Esophagus squamous epithelium (tissue), 5 donors: ENCODE measurements around the gene BACE2. TPM values are rescaled to one million over a fixed set of nuclear protein-coding genes. Genes with fewer than 3 reads are reported as not detected.

Experiments
- DNase-seq: peaks from one replicate; lab custom pipeline; 2025; lab: John Stamatoyannopoulos, UW
- H3K27ac ChIP-seq, 4 donors: fragments of 200-600 bp; sonication (generic); one replicate each; pipeline ENCODE4 v1.5.1; 2016 to 2019; ENCODE audit warnings: mild to moderate bottlenecking in 1 of 4
- H3K27me3 ChIP-seq, 4 donors: fragments of 200-600 bp; sonication (generic); 1 replicate in 3 of 4; 2 replicates in 1 of 4; pipeline versions ENCODE4 v1.5.1 to v1.6.0; 2017 to 2021; ENCODE audit warnings: antibody characterized with exemption in 1 of 4
- H3K36me3 ChIP-seq, 3 donors: fragments of 200-600 bp; sonication (generic); one replicate each; pipeline ENCODE4 v1.5.1; 2016 to 2019
- H3K4me1 ChIP-seq, 3 donors: fragments of 200-600 bp; sonication (generic); one replicate each; pipeline ENCODE4 v1.5.1; 2017 to 2019
- H3K4me3 ChIP-seq, 4 donors: fragments of 200-600 bp; sonication (generic); 1 replicate in 3 of 4; 2 replicates in 1 of 4; pipeline ENCODE4 v1.5.1; 2016 to 2019; ENCODE audit warnings: mild to moderate bottlenecking in 2 of 4, moderate library complexity in 1 of 4
- H3K9me3 ChIP-seq, 3 donors: fragments of 200-600 bp; sonication (generic); one replicate each; pipeline ENCODE4 v1.5.1; 2016 to 2019
- CTCF ChIP-seq, 6 experiments: fragments of 450-650 bp in 4 of 6; fragments of 200-600 bp in 2 of 6; sonication (generic) in 2 of 6; IDR thresholded peaks; one replicate each; pipeline ENCODE4 v1.5.1; 2016 to 2019; ENCODE audit warnings: antibody characterized with exemption in 6 of 6, mild to moderate bottlenecking in 4 of 6, moderate library complexity in 4 of 6
- POLR2A ChIP-seq, 4 donors: fragments of 450-650 bp; IDR thresholded peaks; one replicate each; pipeline ENCODE4 v1.6.1; 2017; ENCODE audit warnings: antibody characterized with exemption in 4 of 4, mild to moderate bottlenecking in 4 of 4, moderate library complexity in 3 of 4
- WGBS, 2 donors: methylation state at CpG; one replicate each; pipeline ENCODE4 v1.1.5; 2018; 5-methylcytosine and 5-hydroxymethylcytosine counted together
- intact Hi-C: fragments of 100-400 bp; cut with DNase I; formaldehyde crosslinking; loops from one replicate; pipeline ENCODE4 v1.15.0; 2022
- total RNA-seq, 4 donors: library from RNA; depleted of rRNA; stranded (reverse); fragments of >200 nt; gene quantifications; one replicate each; pipeline ENCODE4 v1.1.0, GENCODE V29; 2016
- donor health status: DM: yes; HTN: yes; CAD: no.

Gene BACE2
- total RNA-seq, 4 donors from 2014 or later, result 32.8 to 51.5 (median 47.1) TPM

DNA sequence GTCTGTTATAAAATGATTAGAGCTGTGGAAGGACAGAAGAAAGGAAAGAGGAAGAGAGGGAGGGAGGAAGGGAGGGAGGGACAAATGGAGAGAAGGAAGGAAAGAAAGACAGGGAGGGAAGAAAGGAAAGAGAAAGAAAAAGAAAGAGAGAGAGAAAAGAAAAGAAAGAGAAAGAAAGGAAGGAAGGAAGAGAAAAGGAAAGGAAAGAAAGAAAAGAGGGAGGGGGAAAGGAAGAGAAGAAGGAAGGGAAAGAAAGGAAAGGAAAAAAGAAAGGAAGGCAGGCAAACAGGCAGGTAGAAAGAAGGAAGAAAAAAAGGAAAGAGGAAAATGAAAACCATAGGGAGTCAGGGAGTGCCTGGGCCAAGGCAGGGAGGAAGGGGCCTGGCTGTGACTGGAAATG, 14.5 kb upstream of the BACE2 start:
- Histone ChIP-seq H3K4me1 (peaks cover 0 to 6% (median 0%) of the 10 kb centered on the region in 3 donors), H3K27me3 (peaks cover 0 to 25% (median 0%) of the 10 kb centered on the region in 4 donors), H3K9me3 (no peaks in the 10 kb centered on the region), H3K36me3 (no peaks in the 10 kb centered on the region), H3K4me3 (no peak overlapping the region), H3K27ac (no peak overlapping the region)
- DNase-seq, result no peak
- intact Hi-C loops, result no loop called here
- no peak for TF ChIP-seq POLR2A (IDR thresholded peaks at IDR 0.05)
- TF ChIP-seq CTCF (IDR thresholded peaks at IDR 0.05), result no peak

- Histone ChIP-seq H3K9me3 (no peaks in the 10 kb centered on the region), H3K36me3 (no peaks in the 10 kb centered on the region), H3K27me3 (peaks cover 0 to 18% (median 0%) of the 10 kb centered on the region in 4 donors), H3K4me3 (no peak overlapping the region), H3K27ac (no peak overlapping the region), H3K4me1 (peaks cover 0 to 6% (median 0%) of the 10 kb centered on the region in 3 donors)
- 49 to 56% methylated on average over 5 of the region's 5 CpGs for WGBS, 2 donors
- TF ChIP-seq CTCF (IDR thresholded peaks at IDR 0.05), result no peak
- TF ChIP-seq POLR2A (IDR thresholded peaks at IDR 0.05), result no peak
- intact Hi-C loops, result no loop called here
- no peak for DNase-seq
Observed at GRCh38 chr21:41156142-41156541, 11.8 kb upstream of the BACE2 start.

GRCh38 chr21:41158026-41158425, 9.9 kb upstream of the BACE2 start:
- TF ChIP-seq POLR2A (IDR thresholded peaks at IDR 0.05) (no peak), CTCF (IDR thresholded peaks at IDR 0.05) (no peak)
- Histone ChIP-seq H3K9me3 (no peaks in the 10 kb centered on the region), H3K4me1 (peaks cover 0 to 6% (median 0%) of the 10 kb centered on the region in 3 donors), H3K27me3 (peaks cover 0 to 18% (median 0%) of the 10 kb centered on the region in 4 donors), H3K27ac (no peak overlapping the region), H3K36me3 (no peaks in the 10 kb centered on the region), H3K4me3 (no peak overlapping the region)
- intact Hi-C loops, result no loop called here
- 93% methylated on average over 2 of the region's 2 CpGs for WGBS, 2 donors
- no peak for DNase-seq

DNA sequence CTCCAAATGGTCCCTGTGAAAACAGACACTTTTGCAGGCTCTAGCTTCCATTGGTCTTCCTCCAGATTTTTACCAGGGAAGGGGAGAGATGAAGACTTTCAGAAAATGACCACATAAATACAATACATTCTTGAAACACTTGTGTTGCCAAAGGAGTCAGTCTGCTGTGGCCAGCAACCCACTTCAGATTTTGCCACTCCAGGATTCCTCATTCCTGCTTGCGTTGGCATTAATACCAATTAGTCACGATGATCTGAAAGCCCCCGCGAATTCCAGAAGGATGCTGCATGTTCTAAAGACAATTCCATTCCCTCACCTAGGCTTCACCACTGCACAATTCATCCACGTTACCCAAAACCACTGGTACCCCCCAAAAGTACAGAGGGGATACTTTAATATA, 7.9 kb upstream of the BACE2 start:
- Histone ChIP-seq H3K4me1 (peaks cover 0 to 7% (median 2%) of the 10 kb centered on the region in 3 donors), H3K27me3 (peaks cover 0 to 11% (median 0%) of the 10 kb centered on the region in 4 donors), H3K36me3 (no peaks in the 10 kb centered on the region), H3K9me3 (no peaks in the 10 kb centered on the region), H3K27ac (no peak overlapping the region), H3K4me3 (no peak overlapping the region)
- no peak for DNase-seq
- 87 to 89% methylated on average over 5 of the region's 5 CpGs for WGBS, 2 donors
- TF ChIP-seq POLR2A (IDR thresholded peaks at IDR 0.05), result no peak
- intact Hi-C loops, result no loop called here

- TF ChIP-seq CTCF (IDR thresholded peaks at IDR 0.05) (no peak), POLR2A (IDR thresholded peaks at IDR 0.05) (no peak)
- Histone ChIP-seq H3K9me3 (no peaks in the 10 kb centered on the region), H3K4me3 (no peak overlapping the region), H3K36me3 (no peaks in the 10 kb centered on the region), H3K4me1 (peaks cover 0 to 13% (median 10%) of the 10 kb centered on the region in 3 donors), H3K27ac (no peak overlapping the region), H3K27me3 (peaks cover 0 to 11% (median 0%) of the 10 kb centered on the region in 4 donors)
- WGBS, 2 donors, result 66 to 68% methylated on average over 3 of the region's 3 CpGs
- no peak for DNase-seq
- intact Hi-C loops, result no loop called here
Observed at GRCh38 chr21:41161428-41161827, 6.5 kb upstream of the BACE2 start.

GRCh38 chr21:41162096-41162495, 5.9 kb upstream of the BACE2 start:
- WGBS, 2 donors, result 89 to 91% methylated on average over 5 of the region's 5 CpGs
- no peak for DNase-seq
- TF ChIP-seq CTCF (IDR thresholded peaks at IDR 0.05), result no peak
- no peak for TF ChIP-seq POLR2A (IDR thresholded peaks at IDR 0.05)
- Histone ChIP-seq H3K27ac (no peak overlapping the region), H3K36me3 (no peaks in the 10 kb centered on the region), H3K4me1 (peaks cover 2 to 19% (median 12%) of the 10 kb centered on the region in 3 donors), H3K27me3 (peaks cover 0 to 11% (median 0%) of the 10 kb centered on the region in 4 donors), H3K9me3 (no peaks in the 10 kb centered on the region), H3K4me3 (no peak overlapping the region)
- intact Hi-C loops, result no loop called here
